Muscle of back (tissue), 13 donors: ENCODE data around the gene ZNF121. TPM values are rescaled to one million over a fixed set of nuclear protein-coding genes. Genes with fewer than 3 reads are reported as not detected.
A peak's percentile ranks its signal among the peaks of the same experiment; 100 is the strongest.
"Not testable (repeated sequence)": the region's sequence is repeated elsewhere in the genome, so short reads cannot be mapped to it uniquely, and the experiment has no call there.

ENCODE experiments used
- DNase-seq, 3 donors: peaks; one replicate each; pipeline versions ENCODE4 v3.0.0 to v3.0.0-alpha.2; 2013
- long read RNA-seq, 9 donors: transcript quantifications; one replicate each; lab custom pipeline, GENCODE V29; 2026
- polyA plus RNA-seq, 10 donors: library from polyadenylated mRNA; unstranded; fragments of 120-200 nt; gene quantifications; one replicate each; pipeline ENCODE4 v1.2.1, GENCODE V29; 2013; ENCODE audit not compliant: insufficient read length in 10 of 10

The ZNF121 gene
- 10 to 100 TPM in 5 of 10 donors, 1 to 10 TPM in 5; 6.4 to 15.6 (median 9.6) TPM for polyA plus RNA-seq
- long read RNA-seq, donor 1: 0 reads
- long read RNA-seq, donor 2: 0 reads
- long read RNA-seq, donor 3: 0 reads
- long read RNA-seq, donor 4, partial matches to known transcripts: 0 of 1 reads
- long read RNA-seq, donor 4, other reads (novel, unspliced or antisense): 0 of 1 reads
- long read RNA-seq, donor 5, partial matches to known transcripts: 0 of 3 reads
- long read RNA-seq, donor 5, other reads (novel, unspliced or antisense): 0 of 3 reads
- long read RNA-seq, donor 6, partial matches to known transcripts: 0 of 1 reads
- long read RNA-seq, donor 6, other reads (novel, unspliced or antisense): 0 of 1 reads
- long read RNA-seq, donor 7, partial matches to known transcripts: 0 of 3 reads
- long read RNA-seq, donor 7, other reads (novel, unspliced or antisense): 0 of 3 reads
- long read RNA-seq, donor 8, partial matches to known transcripts: 0 of 1 reads
- long read RNA-seq, donor 8, other reads (novel, unspliced or antisense): 0 of 1 reads
- long read RNA-seq, donor 9: 0 reads

- peak; percentile 83 to 98 (median 93) for DNase-seq
Measured at GRCh38 chr19:9584073-9584833, at the start of gene ZNF121. ZNF121 (minus strand) TSS chr19:9584504; CDS start chr19:9568097, 16,407 bp downstream.

DNA sequence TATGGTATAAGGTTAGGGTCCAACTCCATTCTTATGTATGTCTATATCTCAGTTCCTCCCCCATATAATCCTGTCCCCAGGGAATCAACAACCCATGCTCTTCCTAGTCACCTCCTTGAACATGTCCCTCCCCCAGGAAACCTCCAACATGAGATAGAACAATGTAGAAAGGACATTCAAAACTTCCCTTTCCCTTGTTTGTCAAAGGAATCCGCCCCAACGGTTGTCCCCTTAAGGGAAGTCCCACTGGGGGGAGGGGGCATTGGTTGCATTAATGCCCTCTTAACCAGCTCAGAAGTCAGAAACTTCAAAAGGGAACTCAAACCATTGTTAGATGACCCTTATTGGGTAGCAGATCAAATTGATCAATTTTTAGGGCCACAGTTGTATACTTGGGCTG lies 43.6 kb upstream of the ZNF121 start:
- no peak for DNase-seq

- peak in 1 of 3 donors; percentile 8 for DNase-seq
Measured at GRCh38 chr19:9622531-9622930, 38.2 kb upstream of the ZNF121 start.

GRCh38 chr19:9621156-9622037 lies 37.1 kb upstream of the ZNF121 start, which contains the start of gene ZNF561:
ZNF561 (minus strand) TSS chr19:9621232; CDS start chr19:9619456, 1,776 bp downstream.
- DNase-seq: peak; percentile 90 to 97 (median 93)

GRCh38 chr19:9620842-9621155 lies 36.5 kb upstream of the ZNF121 start:
- DNase-seq: no peak

- no peak for DNase-seq
Measured at GRCh38 chr19:9615844-9616243, 31.5 kb upstream of the ZNF121 start.

DNA sequence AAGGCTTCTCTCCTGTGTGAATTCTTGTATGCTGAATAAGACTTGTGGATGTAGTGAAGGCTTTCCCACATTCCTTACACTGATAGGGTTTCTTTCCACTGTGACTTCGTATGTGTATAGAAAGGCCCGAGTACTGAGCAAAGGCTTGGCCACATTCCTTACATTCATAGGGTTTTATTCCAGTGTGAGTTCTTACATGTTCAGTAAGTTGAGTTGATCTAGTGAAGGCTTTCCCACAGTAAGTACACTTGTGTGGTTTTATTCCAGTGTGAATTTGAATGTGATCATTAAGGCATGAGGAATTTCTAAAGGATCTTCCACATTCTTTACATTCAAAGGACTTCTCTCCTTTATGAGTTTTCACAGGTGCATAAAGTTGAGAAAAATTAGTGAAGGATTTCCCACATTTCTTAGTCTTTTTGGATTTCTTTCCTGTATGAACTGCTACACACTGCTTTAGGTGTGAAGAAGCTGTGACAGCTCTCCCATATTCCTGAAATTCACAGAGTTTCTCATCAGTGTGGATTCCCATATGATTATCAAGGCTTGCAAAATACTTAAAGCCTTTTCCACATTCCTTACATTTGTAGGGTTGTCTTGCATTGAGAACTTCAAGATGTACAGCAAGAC lies 26.3 kb upstream of the ZNF121 start:
- no peak for DNase-seq

GRCh38 chr19:9608912-9609311 lies 24.6 kb upstream of the ZNF121 start:
- DNase-seq: no peak

- peak in 1 of 3 donors; percentile 23 for DNase-seq
Measured at GRCh38 chr19:9597027-9597426, 12.7 kb upstream of the ZNF121 start.

GRCh38 chr19:9586764-9587163 lies 2.5 kb upstream of the ZNF121 start:
- DNase-seq: peak; percentile 16 to 63 (median 21)

GRCh38 chr19:9582081-9582725 lies 2.1 kb downstream of the ZNF121 start:
- not testable (repeated sequence) for DNase-seq

DNA sequence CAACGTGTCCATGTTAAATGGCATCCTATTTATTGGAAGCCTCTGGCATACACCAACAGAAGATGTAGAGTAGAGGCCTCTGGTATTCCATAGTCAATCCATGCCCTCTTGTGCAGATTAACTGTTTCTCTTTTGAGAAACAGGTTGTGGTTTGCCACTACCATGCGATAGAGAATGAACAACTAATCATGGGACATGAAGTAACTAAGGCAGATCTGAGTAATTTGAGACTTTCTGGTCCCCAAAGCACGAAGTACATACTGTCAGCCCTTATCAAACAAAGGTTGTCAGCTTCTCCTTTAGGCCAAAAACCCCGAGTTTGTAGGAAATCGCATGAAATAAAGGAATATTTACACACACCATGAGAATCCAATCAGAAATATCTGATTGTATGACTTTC lies 3.6 kb downstream of the ZNF121 start:
- DNase-seq: no peak

DNA sequence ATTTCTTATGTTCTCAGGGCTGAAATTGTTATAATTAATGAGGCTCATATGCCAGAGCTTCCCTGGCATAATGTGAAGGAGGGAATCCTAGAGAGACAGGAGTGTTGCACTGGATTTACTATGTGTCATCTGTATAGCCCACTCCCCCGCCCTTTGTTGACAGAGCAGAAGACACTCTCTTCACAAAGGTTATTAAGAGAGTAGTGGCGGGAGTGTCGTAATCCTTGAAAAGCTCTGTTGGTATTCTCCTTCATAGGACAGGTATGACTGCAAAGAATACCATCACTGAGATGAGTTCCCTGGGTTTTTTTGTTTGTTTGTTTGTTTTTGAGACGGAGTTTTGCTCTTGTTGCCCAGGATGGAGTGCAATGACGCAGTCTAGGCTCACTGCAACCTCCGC lies 14.0 kb downstream of the ZNF121 start:
- no peak for DNase-seq

DNA sequence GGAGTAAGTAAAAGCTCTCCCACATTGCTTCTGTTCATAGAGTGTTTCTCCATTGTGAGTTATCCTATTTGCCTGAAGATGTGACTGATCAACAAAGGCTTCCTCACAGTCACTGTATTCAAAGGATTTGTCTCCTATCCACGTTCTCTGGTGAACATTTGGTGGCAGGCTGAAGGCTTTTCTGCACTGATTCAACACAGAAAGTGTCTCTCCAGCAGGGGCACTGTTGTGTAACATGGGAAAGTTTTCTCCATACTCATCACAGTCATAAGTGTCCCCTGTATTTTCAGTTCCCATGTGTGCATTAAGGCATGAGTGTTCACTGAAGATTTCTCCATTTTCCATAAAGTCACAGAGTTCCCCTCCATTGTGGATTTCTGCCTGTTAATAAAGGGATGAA lies 17.6 kb downstream of the ZNF121 start:
- DNase-seq: no peak

- no peak for DNase-seq
Measured at GRCh38 chr19:9565900-9566705, 18.2 kb downstream of the ZNF121 start.

- DNase-seq: no peak
Measured at GRCh38 chr19:9552536-9553274, 31.6 kb downstream of the ZNF121 start.

- no peak for DNase-seq
Measured at GRCh38 chr19:9547870-9548269, 36.4 kb downstream of the ZNF121 start.

DNA sequence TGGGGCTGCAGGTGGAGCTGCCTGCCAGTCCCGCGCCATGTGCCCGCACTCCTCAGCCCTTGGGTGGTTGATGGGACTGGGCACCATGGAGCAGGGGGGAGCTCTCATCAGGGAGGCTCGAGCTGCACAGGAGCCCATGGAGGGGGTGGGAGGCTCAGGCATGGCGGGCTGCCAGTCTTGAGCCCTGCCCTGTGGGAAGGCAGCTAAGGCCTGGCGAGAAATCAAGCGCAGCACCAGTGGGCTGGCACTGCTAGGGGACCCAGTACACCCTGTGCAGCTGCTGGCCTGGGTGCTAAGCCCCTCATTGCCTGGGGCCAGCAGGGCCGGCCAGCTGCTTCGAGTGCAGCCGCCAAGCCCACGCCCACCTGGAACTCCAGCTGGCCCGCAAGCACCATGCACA lies 43.0 kb downstream of the ZNF121 start:
- not testable (repeated sequence) for DNase-seq

GRCh38 chr19:9539921-9540320 lies 44.4 kb downstream of the ZNF121 start:
- DNase-seq: not testable (repeated sequence)
